Kidney epithelial cell (primary cell): Measurements from ENCODE around the gene NKX2-8. TPM values are rescaled to one million over a fixed set of nuclear protein-coding genes. Genes with fewer than 3 reads are reported as not detected.

ENCODE experiments used
- DNase-seq: peaks from one replicate; pipeline ENCODE4 v3.0.0-alpha.2; 2010; ENCODE audit warnings: low read depth
- H3K27me3 ChIP-seq: 2 replicates; pipeline ENCODE4 v1.6.0; 2011; ENCODE audit warnings: low read length; ENCODE audit not compliant: control insufficient read depth, insufficient read depth
- H3K36me3 ChIP-seq: 2 replicates; pipeline ENCODE4 v1.5.1; 2011; ENCODE audit warnings: low read length; ENCODE audit not compliant: control insufficient read depth, insufficient read depth
- H3K4me3 ChIP-seq: 2 replicates; pipeline ENCODE4 v1.5.1; 2011; ENCODE audit warnings: low read depth, mild to moderate bottlenecking, control low read depth, low read length
- CTCF ChIP-seq: IDR thresholded peaks from 2 replicates; pipeline ENCODE4 v1.5.1; 2011; ENCODE audit warnings: mild to moderate bottlenecking, moderate library complexity, low read length, control low read depth, inconsistent platforms; ENCODE audit not compliant: insufficient read depth, poor library complexity, severe bottlenecking
- total RNA-seq: library from RNA; depleted of rRNA; stranded (reverse); fragments of >200 nt; gene quantifications from 2 replicates; pipeline ENCODE4 v1.2.3, GENCODE V29; 2015

The NKX2-8 gene
- total RNA-seq, 1 donor from 2014 or later: not detected

GRCh38 chr14:36619853-36620252 lies 37.4 kb upstream of the NKX2-8 start:
- H3K4me3 ChIP-seq: no peak overlapping the region
- DNase-seq: no peak
- H3K27me3 ChIP-seq: no peaks in the 10 kb centered on the region
- TF ChIP-seq CTCF: no peak
- no peaks in the 10 kb centered on the region for H3K36me3 ChIP-seq

- Histone ChIP-seq H3K36me3 (no peaks in the 10 kb centered on the region), H3K4me3 (no peak overlapping the region), H3K27me3 (no peaks in the 10 kb centered on the region)
- DNase-seq: no peak
- no peak for TF ChIP-seq CTCF
Observed at GRCh38 chr14:36619131-36619530, 36.7 kb upstream of the NKX2-8 start.

GRCh38 chr14:36618641-36619040 lies 36.2 kb upstream of the NKX2-8 start:
- no peak for DNase-seq
- Histone ChIP-seq H3K36me3 (no peaks in the 10 kb centered on the region), H3K27me3 (no peaks in the 10 kb centered on the region), H3K4me3 (no peak overlapping the region)
- no peak for TF ChIP-seq CTCF

- TF ChIP-seq CTCF: no peak
- Histone ChIP-seq H3K4me3 (no peak overlapping the region), H3K27me3 (no peaks in the 10 kb centered on the region), H3K36me3 (no peaks in the 10 kb centered on the region)
- no peak for DNase-seq
Observed at GRCh38 chr14:36617824-36618223, 35.4 kb upstream of the NKX2-8 start.

GRCh38 chr14:36605506-36605857 lies 23.1 kb upstream of the NKX2-8 start:
- TF ChIP-seq CTCF: no peak
- Histone ChIP-seq H3K36me3 (no peaks in the 10 kb centered on the region), H3K27me3 (peaks cover 9% of the 10 kb centered on the region), H3K4me3 (no peak overlapping the region)
- DNase-seq: no peak

GRCh38 chr14:36604757-36605505 lies 22.5 kb upstream of the NKX2-8 start:
- DNase-seq: peak; percentile 23
- H3K27me3 ChIP-seq: peaks cover 9% of the 10 kb centered on the region
- H3K36me3 ChIP-seq: no peaks in the 10 kb centered on the region
- no peak overlapping the region for H3K4me3 ChIP-seq
- TF ChIP-seq CTCF: peak; percentile 80
